ENCODE results near the gene SORD. TPM values are rescaled to one million over a fixed set of nuclear protein-coding genes. Genes with fewer than 3 reads are reported as not detected.

The SORD gene
- total RNA-seq, 1 donor from 2014 or later, result 4.9 TPM

- DNase-seq (ENCODE audit: low spot score), result no peak
- intact Hi-C loops (cut with DNase I), result no loop called here
Measured at GRCh38 chr15:45112143-45112590, 89.2 kb downstream of the SORD start.

- intact Hi-C loops (cut with DNase I), result no loop called here
- peak; percentile 53 for DNase-seq (ENCODE audit: low spot score)
Measured at GRCh38 chr15:45112591-45113379, 89.8 kb downstream of the SORD start.

- intact Hi-C loops (cut with DNase I), result no loop called here
Measured at GRCh38 chr15:45113380-45113990, 90.5 kb downstream of the SORD start.

GRCh38 chr15:45114076-45114750 is 91.2 kb downstream of the SORD start, which contains the start of the genes DUOX2 and DUOXA2:
TSS of gene DUOX2 (minus strand) at chr15:45114172. CDS start at chr15:45113411, 761 bp downstream.
TSS of gene DUOXA2 (plus strand) at chr15:45114326. CDS start at chr15:45114606, 280 bp downstream.
- intact Hi-C loops (cut with DNase I), result no loop called here
- DNase-seq (ENCODE audit: low spot score), result no peak

More at GRCh38 chr15:45113380-45113990, 90.5 kb downstream of the SORD start:
- no peak for DNase-seq (ENCODE audit: low spot score)

- intact Hi-C loops (cut with DNase I), result no loop called here
Measured at GRCh38 chr15:45114751-45115085, 91.7 kb downstream of the SORD start.

GRCh38 chr15:45115312-45115820 is 92.4 kb downstream of the SORD start:
- intact Hi-C loops (cut with DNase I), result no loop called here
- DNase-seq (ENCODE audit: low spot score), result no peak

More at GRCh38 chr15:45114751-45115085, 91.7 kb downstream of the SORD start:
- DNase-seq (ENCODE audit: low spot score), result no peak

- no peak for DNase-seq (ENCODE audit: low spot score)
- intact Hi-C loops (cut with DNase I), result no loop called here
Measured at GRCh38 chr15:45116006-45116481, 93.0 kb downstream of the SORD start.

GRCh38 chr15:45116482-45117307 is 93.7 kb downstream of the SORD start:
- intact Hi-C loops (cut with DNase I), result no loop called here
- DNase-seq (ENCODE audit: low spot score), result no peak

- DNase-seq (ENCODE audit: low spot score), result no peak
- intact Hi-C loops (cut with DNase I), result no loop called here
Measured at GRCh38 chr15:45117308-45118130, 94.5 kb downstream of the SORD start.

GRCh38 chr15:45118131-45118588 is 95.2 kb downstream of the SORD start:
- DNase-seq (ENCODE audit: low spot score), result peak; percentile 93
- intact Hi-C loops (cut with DNase I), result no loop called here

GRCh38 chr15:45118996-45119395 is 96.0 kb downstream of the SORD start:
- no peak for DNase-seq (ENCODE audit: low spot score)
- intact Hi-C loops (cut with DNase I), result no loop called here

- no peak for DNase-seq (ENCODE audit: low spot score)
- intact Hi-C loops (cut with DNase I), result no loop called here
Measured at GRCh38 chr15:45120081-45120972, 97.3 kb downstream of the SORD start.

- intact Hi-C loops (cut with DNase I), result no loop called here
- no peak for DNase-seq (ENCODE audit: low spot score)
Measured at GRCh38 chr15:45121020-45121419, 98.0 kb downstream of the SORD start.

GRCh38 chr15:45121706-45122417 is 98.9 kb downstream of the SORD start:
- intact Hi-C loops (cut with DNase I), result no loop called here
- DNase-seq (ENCODE audit: low spot score), result no peak

- no peak for DNase-seq (ENCODE audit: low spot score)
- intact Hi-C loops (cut with DNase I), result no loop called here
Measured at GRCh38 chr15:45122719-45123118, 99.7 kb downstream of the SORD start.

GRCh38 chr15:45123397-45123796 is 100.4 kb downstream of the SORD start:
- intact Hi-C loops (cut with DNase I), result no loop called here
- no peak for DNase-seq (ENCODE audit: low spot score)

All from cardiac septum (tissue), 1 donor.